Large intestine (tissue), 3 donors: ENCODE results near the gene CPT2. TPM values are rescaled to one million over a fixed set of nuclear protein-coding genes. Genes with fewer than 3 reads are reported as not detected.

ENCODE experiments used
- DNase-seq, 2 donors: peaks; one replicate each; pipeline versions ENCODE4 v3.0.0 to v3.0.0-alpha.2; 2013
- H3K27ac ChIP-seq: one replicate; pipeline ENCODE4 v1.5.1; 2013; ENCODE audit warnings: low read length
- H3K27me3 ChIP-seq: 2 replicates; pipeline ENCODE4 v1.6.1; 2013; ENCODE audit warnings: low read length; ENCODE audit not compliant: control insufficient read depth, insufficient read depth
- H3K36me3 ChIP-seq: 2 replicates; pipeline ENCODE4 v1.6.1; 2013; ENCODE audit warnings: low read length; ENCODE audit not compliant: control insufficient read depth, insufficient read depth
- H3K4me1 ChIP-seq: one replicate; pipeline ENCODE4 v1.6.1; 2013; ENCODE audit warnings: low read length; ENCODE audit not compliant: control insufficient read depth, insufficient read depth
- H3K4me3 ChIP-seq: one replicate; pipeline ENCODE4 v1.5.1; 2013; ENCODE audit warnings: low read length
- H3K9me3 ChIP-seq: one replicate; pipeline ENCODE4 v1.6.1; 2013; ENCODE audit warnings: mild to moderate bottlenecking, low read depth, low read length, moderate library complexity; ENCODE audit not compliant: control insufficient read depth
- WGBS: methylation state at CpG from one replicate; pipeline ENCODE4 v1.1.5; 2013; ENCODE audit warnings: low lambda C conversion rate; ENCODE audit not compliant: insufficient coverage; 5-methylcytosine and 5-hydroxymethylcytosine counted together
- polyA plus RNA-seq: library from polyadenylated mRNA; unstranded; fragments of 120-200 nt; gene quantifications from one replicate; pipeline ENCODE4 v1.2.1, GENCODE V29; 2013

CPT2 gene
- polyA plus RNA-seq, 1 donor = 30.4 TPM

DNA sequence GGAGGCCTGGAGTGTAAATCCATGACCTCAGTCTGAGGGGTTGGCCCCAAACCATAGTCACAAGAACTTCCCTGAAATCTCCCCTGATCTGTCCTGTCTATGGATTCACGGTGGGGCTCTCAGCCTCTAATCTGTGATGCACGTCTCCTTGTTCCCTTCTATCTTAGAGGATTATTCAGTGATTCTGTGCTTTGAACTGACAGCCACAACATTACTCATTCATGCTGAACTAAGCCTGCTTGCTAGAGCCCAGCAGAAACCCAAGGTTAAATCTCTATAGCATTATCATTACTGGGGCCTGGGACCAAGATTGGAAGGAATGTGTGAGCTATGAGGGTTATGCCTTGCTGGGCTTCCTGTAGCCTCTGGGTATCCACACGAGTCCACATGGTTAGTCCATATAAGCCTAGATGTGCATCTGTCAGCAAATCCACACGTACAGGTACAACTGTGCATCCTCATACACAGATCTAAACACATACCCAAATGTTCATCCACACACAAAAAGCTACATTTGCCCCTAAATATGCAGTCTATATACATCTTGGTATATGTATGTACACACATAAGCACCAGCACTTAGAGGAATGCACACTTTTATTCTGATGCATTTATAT is 64.1 kb downstream of the CPT2 start:
- DNase-seq = no peak
- Histone ChIP-seq H3K9me3 (no peaks in the 10 kb centered on the region), H3K27ac (no peak overlapping the region), H3K27me3 (no peaks in the 10 kb centered on the region), H3K4me3 (no peak overlapping the region), H3K36me3 (no peaks in the 10 kb centered on the region), H3K4me1 (peaks cover 6% of the 10 kb centered on the region)
- WGBS = no CpG with 5 or more reads among the region's 4 CpGs

- Histone ChIP-seq H3K27ac (no peak overlapping the region), H3K4me1 (peaks cover 4% of the 10 kb centered on the region), H3K27me3 (no peaks in the 10 kb centered on the region), H3K36me3 (no peaks in the 10 kb centered on the region), H3K4me3 (no peak overlapping the region), H3K9me3 (no peaks in the 10 kb centered on the region)
- DNase-seq = no peak
- no CpG with 5 or more reads among the region's 3 CpGs for WGBS
Observed at GRCh38 chr1:53262000-53262399, 65.4 kb downstream of the CPT2 start.

Other genes with a start within 250 kb of the CPT2 start
- 7.6 TPM for gene PODN, start 134.6 kb upstream of the CPT2 start, polyA plus RNA-seq
- 0.40 TPM for gene SLC1A7, start 54.2 kb upstream of the CPT2 start, polyA plus RNA-seq
- gene CZIB, start 23.8 kb downstream of the CPT2 start, polyA plus RNA-seq = 73.2 TPM
- 74.3 TPM for gene MAGOH, start 41.7 kb downstream of the CPT2 start, polyA plus RNA-seq
- 4.1 TPM for gene LRP8, start 131.2 kb downstream of the CPT2 start, polyA plus RNA-seq